ENCODE data around the gene NIT1.
A peak's percentile ranks its signal among the peaks of the same experiment; 100 is the strongest.

DNA sequence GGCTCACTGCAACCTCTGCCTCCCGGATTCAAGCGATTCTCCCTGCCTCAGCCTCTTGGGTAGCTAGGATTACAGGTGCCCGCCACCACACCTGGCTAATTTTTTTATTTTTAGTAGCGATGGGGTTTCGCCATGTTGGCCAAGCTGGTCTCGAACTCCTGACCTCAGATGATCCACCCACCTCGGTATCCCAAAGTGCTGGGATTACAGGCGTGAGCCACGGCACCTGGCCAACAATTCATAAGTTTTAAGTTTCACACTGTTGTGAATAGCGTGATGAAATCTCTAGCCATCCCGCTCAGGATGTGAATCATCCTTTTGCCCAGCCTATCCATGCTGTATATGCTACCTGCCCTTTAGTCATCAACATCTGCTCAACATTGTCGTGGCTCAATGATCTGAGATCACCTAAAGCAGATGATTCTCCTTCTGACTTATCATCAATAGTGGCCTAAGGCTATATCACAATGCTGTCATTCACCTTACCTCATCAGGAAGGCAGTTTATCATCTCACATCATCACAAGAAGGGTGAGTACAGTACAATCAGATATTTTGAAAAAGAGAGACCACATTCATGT, 2.7 kb upstream of the NIT1 start:
- TF ChIP-seq, protein P1, sequence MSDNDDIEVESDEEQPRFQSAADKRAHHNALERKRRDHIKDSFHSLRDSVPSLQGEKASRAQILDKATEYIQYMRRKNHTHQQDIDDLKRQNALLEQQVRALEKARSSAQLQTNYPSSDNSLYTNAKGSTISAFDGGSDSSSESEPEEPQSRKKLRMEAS (IDR thresholded peaks at IDR 0.05): no peak
- TF ChIP-seq EGR1 (IDR thresholded peaks at IDR 0.05) (0 out of 2 replicates have a peak, but pooled peaks have one; percentile 19), NFIC (IDR thresholded peaks at IDR 0.05) (peak; percentile 49; the same call in 1 of the 2 replicates), EP300 (IDR thresholded peaks at IDR 0.05; ENCODE audit: borderline replicate concordance) (peak; percentile 28; the same call in 1 of the 2 replicates)
